MM.1S (cell line): Measurements from ENCODE around the gene HIVEP1.

Experiments
- CTCF ChIP-seq: fragments of 300-600 bp; sonication (generic); IDR thresholded peaks from 2 replicates; pipeline ENCODE4 v1.5.1; 2016; ENCODE audit warnings: antibody characterized with exemption, low read length, mixed read lengths
- EZH2phosphoT487 ChIP-seq: fragments of 300-600 bp; sonication (generic); IDR thresholded peaks from 2 replicates; pipeline ENCODE4 v1.6.1; 2018; ENCODE audit warnings: antibody characterized with exemption, low read length

DNA sequence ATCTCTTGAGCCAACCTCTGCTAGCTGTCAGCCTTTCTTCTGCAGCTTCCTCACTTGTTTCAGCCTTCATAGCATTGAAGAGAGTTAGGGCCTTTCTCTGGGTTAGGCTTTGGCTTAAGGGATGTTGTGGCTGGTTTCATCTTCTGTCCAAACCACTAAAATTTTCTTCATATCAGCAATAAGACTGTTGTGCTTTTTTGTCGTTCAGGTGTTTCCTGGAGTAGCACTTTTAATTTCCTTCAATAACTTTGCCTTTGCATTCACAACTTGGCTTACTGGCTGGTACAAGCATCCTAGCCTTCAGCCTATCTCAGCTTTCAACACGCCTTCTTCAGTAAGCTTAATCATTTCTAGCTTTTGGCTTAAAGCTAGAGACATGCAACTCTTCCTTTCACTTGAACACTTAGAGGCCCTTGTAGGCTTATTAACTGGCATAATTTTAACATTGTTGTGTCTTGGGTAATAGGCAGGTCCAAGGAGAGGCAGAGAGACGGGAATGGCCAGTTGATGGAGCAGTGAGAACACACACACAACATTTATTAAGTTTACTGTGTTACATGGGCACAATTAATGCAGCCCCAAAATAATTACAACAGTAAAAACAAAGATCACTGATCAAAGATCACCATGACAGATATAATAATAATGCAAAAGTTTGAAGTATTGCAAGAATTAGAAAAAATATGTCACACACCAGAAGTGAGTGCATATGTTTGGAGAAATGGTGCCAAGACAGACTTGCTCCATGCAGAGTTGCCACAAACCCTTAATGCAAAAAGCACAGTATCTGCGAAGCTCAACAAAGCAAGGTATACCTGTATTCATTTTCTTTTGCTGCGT is 98.6 kb downstream of the HIVEP1 start:
- TF ChIP-seq CTCF (no peak), EZH2phosphoT487 (no peak)
